GM19025 (cell line): Measurements from ENCODE around the gene ABCA7.

ENCODE experiments used
- ATAC-seq: cut with Tn5 transposase; IDR thresholded peaks from one replicate; pipeline ENCODE4 v1.9.1; 2021; ENCODE audit warnings: mild to moderate bottlenecking, low read depth, moderate library complexity; ENCODE audit not compliant: unreplicated experiment

The ABCA7 gene

DNA sequence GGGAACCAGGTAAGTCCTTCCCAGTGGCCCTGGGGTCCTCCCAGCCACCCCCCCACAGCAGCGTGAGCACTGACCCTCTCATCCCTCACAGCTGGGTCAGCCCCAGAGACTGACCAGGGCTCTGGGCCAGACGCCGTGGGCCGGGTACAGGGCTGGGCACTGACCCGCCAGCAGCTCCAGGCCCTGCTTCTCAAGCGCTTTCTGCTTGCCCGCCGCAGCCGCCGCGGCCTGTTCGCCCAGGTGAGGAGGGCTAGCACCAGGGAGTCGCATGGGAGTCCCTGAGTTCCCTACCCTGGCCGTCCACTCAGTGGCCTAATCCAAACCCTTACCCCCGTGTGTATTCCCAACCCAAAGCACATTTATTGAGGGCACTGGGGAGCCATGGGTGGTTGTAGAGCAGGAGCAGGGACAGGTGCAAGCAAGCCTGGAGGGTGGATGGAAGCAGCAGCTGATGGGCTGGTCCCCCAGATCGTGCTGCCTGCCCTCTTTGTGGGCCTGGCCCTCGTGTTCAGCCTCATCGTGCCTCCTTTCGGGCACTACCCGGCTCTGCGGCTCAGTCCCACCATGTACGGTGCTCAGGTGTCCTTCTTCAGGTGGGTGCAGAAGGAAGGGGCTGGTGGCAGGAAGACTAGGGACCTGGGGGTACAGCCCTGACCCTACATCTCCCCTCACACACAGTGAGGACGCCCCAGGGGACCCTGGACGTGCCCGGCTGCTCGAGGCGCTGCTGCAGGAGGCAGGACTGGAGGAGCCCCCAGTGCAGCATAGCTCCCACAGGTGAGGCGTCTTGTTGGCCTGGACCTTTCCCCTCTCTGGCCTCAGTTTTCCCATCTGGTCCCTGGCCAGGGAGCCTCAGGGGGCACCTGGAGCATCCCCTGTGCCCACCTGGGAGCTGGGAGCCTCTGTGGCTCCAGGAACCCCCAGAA is 14.5 kb downstream of the ABCA7 start:
- ATAC-seq: no peak

DNA sequence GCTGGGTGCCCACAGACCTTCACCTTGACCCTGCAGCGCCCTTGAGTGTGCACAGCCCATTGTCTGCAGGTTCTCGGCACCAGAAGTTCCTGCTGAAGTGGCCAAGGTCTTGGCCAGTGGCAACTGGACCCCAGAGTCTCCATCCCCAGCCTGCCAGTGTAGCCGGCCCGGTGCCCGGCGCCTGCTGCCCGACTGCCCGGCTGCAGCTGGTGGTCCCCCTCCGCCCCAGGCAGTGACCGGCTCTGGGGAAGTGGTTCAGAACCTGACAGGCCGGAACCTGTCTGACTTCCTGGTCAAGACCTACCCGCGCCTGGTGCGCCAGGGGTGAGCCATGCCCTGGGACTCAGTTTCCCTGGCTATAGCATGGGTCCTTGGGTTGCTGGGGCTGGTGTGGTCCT is 15.1 kb downstream of the ABCA7 start:
- ATAC-seq: no peak

DNA sequence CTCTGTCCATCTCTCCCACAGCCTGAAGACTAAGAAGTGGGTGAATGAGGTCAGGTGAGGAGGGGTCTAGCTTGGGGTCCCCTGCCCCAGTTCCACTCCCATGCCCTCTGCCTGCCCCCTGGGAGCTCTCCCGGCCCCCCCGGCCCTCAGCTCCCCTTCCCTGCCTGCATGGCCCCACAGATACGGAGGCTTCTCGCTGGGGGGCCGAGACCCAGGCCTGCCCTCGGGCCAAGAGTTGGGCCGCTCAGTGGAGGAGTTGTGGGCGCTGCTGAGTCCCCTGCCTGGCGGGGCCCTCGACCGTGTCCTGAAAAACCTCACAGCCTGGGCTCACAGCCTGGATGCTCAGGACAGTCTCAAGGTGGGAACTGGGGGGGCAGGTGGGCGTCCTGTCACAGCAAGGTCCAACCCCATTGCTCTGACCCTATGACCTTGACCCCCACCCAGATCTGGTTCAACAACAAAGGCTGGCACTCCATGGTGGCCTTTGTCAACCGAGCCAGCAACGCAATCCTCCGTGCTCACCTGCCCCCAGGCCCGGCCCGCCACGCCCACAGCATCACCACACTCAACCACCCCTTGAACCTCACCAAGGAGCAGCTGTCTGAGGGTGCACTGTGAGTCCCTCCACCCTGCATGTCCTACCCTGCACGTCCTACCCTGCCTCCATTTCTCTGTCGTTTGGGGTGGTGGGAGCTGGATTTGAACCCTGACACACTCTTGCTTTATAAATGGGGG is 16.1 kb downstream of the ABCA7 start:
- ATAC-seq: no peak

DNA sequence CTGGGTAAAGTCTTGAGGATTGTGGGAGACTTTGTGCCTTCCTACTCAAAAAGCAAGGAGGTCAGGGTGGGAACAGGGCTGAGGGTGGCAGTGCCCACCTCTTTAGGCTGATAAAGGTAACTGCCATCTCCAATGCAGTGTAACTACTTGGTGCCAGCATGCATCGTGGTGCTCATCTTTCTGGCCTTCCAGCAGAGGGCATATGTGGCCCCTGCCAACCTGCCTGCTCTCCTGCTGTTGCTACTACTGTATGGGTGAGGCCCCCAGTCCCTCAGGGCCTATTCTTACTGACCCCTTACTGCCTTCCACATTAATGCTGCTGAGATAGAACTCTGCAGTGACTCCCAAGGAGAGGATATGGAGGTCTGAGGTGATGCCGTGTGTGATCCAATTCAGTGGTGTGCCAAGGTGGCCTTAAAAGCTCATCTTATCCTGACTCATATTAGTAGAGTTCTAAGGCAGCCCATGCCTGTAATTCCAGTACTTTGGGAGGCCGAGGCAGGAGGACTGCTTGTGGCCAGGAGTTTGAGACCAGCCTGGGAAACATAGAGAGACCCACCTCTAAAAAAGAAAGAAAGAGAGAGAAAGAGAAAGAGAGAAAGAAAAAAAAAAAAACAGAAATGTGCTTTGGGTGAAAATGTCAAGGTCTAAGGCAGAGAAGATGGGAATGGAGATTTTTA is 17.4 kb downstream of the ABCA7 start:
- ATAC-seq: no peak

DNA sequence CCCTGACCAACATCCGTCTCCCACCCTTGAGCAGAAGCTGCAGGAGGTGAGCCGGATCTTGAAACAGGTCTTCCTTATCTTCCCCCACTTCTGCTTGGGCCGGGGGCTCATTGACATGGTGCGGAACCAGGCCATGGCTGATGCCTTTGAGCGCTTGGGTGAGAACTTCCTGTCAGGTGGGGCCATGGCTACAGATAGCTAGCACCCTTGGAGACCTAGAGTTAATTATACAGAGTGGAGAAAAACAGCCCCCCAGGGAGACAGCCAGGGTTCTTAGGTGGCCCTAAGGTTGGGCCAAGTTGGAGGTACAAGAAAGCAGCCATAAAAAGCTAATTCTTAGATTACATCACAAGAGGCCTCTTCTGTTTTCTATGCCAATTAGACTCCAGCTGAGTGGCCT is 18.2 kb downstream of the ABCA7 start:
- ATAC-seq: no peak

DNA sequence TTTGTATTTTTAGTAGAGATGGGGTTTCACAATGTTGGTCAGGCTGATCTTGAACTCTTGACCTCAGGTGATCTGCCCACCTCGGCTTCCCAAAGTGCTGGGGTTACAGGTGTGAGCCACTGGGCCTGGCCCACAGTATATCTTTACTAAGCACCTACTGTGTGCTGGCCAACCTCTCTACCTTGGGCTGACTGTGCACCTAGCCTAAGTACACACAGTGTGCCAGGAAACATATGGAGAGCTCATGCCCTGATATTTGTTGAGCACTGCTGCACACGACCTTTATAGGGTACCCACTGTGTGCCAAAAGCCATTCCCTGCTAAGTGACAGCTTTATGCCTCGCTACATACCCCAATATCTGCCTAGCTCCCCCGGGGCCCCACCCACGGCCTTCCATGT is 20.8 kb downstream of the ABCA7 start:
- ATAC-seq: no peak

DNA sequence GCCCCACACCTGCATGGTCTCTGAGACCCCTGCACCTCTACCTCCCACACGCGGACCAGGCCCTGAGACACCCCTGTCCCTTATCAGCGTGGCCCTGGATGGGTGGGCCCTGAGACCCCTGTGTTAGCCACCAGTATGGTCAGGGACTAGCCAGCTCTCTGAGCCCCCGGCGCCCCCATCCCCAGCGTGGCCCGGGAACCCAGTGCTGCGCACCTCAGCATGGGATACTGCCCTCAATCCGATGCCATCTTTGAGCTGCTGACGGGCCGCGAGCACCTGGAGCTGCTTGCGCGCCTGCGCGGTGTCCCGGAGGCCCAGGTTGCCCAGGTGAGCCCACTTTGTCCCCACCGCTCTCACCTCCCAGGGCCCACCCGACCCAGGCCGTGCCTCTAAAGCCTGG is 22.1 kb downstream of the ABCA7 start:
- ATAC-seq: no peak

DNA sequence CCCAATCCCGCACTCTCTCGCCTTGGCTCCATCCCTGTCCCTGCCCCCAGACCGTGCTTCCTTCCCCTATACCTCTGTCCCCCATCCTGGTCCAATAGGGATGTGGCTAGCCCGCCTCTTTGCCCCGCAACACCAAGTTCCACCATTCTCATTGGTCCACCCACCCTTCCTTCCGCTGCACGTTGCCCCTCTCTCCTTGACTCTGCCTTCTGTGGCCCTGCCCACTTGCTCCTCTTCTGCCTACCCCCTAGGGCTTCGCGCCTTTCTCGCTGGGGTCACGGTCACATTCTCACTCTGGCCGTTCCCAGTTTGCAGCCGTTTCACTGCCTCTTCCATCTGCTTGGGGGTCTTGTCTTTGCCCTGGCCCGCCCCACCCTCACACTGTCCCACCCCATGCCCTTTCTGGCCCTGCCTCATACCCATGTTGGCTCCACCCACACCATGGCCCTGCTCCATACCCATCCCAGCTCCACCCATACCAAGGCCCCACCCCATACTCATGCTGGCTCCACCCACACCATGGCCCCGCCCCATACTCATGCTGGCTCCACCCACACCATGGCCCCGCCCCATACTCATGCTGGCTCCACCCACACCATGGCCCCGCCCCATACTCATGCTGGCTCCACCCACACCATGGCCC is 22.6 kb downstream of the ABCA7 start:
- no peak for ATAC-seq

DNA sequence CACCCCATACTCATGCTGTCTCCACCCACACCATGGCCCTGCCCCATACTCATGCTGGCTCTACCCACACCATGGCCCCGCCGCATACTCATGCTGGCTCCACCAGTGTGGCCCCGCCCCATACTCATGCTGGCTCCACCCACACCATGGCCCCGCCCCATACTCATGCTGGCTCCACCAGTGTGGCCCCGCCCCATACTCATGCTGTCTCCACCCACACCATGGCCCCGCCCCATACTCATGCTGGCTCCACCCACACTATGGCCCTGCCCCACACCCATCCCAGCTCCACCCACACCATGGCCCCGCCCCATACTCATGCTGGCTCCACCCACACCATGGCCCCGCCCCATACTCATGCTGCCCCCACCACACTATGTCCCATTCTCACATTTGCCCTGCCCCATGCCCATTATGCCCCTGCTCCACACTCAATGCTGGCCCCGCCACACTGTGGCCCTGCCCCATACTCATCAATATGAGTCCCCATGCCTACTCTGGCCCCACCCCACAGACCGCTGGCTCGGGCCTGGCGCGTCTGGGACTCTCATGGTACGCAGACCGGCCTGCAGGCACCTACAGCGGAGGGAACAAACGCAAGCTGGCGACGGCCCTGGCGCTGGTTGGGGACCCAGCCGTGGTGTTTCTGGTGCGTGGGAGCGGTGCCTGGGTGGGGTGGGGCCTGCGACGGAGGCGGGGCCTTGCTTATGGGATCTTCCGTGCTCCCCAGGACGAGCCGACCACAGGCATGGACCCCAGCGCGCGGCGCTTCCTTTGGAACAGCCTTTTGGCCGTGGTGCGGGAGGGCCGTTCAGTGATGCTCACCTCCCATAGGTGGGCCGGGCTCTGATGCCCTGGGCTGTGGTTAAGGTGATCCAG is 23.4 kb downstream of the ABCA7 start:
- ATAC-seq: no peak

DNA sequence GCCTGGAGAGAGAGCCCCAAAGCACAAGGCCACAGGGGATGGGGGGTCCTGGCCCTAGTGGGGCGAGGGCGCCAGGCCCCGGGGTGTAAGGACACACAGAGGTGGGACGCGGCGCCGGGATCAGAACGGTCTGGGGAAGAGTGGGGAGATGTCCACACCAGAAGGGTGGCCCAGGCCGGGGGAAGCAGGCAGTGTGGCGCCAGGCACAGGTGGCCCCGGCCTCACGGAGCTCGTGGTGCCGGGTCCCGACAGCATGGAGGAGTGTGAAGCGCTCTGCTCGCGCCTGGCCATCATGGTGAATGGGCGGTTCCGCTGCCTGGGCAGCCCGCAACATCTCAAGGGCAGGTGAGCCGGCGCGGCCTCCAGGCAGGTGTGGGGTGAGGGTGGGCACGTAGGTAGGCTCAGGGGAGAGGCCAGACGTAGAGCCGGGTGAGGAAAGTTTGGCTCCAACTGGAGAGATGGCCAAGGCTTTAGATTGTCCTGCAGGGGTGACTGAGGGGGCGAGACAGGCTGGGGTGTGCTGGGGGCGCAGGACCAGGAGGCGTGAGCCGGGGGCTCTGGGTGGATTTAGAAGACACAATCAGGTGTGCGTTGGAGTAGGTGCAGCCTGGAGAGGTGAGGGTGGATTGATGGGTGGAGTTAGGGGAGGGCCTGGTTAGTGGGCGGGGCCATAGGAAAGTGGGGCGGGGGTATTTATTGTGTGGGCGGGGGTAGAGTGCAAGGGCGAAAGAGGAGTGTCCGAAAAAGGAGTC is 24.2 kb downstream of the ABCA7 start:
- ATAC-seq: no peak

DNA sequence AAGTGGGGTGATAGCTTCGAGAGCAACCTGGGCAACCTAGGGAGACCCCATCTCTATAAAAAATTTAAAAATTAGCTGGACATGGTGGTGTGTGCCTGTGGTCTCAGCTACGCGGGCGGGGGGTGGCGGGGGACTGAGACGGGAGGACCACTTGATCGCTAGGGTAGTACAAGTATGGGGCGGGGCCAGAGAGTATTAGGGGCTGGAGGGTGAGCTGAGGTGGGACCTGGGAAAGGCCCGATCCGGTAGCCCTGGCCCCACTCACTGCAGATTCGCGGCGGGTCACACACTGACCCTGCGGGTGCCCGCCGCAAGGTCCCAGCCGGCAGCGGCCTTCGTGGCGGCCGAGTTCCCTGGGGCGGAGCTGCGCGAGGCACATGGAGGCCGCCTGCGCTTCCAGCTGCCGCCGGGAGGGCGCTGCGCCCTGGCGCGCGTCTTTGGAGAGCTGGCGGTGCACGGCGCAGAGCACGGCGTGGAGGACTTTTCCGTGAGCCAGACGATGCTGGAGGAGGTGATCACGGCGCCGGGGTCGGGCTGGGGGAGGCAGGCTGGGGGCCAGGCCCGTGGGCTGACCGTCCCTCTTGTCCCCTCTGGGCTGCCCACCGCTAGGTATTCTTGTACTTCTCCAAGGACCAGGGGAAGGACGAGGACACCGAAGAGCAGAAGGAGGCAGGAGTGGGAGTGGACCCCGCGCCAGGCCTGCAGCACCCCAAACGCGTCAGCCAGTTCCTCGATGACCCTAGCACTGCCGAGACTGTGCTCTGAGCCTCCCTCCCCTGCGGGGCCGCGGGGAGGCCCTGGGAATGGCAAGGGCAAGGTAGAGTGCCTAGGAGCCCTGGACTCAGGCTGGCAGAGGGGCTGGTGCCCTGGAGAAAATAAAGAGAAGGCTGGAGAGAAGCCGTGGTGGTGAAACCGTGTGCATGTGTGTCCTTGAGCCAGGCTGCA is 25.0 kb downstream of the ABCA7 start:
- peak; percentile 37 for ATAC-seq

DNA sequence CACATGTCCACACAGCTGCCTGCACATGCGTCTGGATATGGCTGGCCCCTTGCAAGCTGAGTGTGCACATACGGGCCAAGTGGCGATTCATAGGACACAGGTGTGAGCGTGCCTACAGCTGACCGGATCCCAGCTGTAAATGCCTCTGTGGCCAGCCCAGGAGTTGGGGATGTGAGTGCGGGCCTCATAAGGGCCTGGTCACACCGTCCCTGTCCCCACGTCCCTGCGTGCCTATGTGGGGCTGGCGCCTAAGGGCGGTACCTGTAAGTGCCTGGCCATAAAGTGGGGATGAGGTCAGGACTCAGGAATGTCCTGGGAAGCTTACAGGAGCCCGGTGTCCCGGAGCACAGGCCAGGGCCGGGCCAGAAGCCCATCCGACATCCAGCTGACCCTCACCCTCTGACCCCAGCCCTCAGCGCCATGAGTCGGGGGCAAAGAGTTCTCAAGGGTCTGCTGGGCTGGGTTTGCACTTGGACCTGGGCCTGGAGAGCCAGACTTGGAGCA is 25.8 kb downstream of the ABCA7 start:
- ATAC-seq: no peak

DNA sequence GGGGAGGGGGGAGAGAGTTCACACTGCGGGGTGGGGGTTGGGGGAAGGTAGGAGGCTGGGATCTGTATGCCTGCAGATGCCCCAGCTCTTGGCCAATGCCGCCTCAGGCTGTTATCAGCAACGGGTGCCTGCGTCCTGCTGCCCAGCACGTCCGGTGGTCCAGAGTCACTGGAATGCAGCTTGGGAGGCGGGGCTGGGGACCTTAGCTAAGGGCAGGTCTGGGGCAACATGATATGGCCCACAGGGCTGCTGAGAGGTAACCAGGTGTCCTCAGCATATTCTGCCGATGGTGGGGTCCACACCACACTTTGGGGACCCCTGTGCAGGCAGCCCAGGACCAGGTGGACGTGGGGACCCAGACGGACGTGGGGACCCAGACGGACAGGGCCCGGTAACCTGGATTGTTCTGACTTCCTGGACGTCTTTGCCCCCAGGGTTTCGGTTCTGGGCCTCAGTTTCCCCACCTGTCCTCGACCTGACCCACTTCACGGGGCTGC is 26.4 kb downstream of the ABCA7 start:
- ATAC-seq: no peak

DNA sequence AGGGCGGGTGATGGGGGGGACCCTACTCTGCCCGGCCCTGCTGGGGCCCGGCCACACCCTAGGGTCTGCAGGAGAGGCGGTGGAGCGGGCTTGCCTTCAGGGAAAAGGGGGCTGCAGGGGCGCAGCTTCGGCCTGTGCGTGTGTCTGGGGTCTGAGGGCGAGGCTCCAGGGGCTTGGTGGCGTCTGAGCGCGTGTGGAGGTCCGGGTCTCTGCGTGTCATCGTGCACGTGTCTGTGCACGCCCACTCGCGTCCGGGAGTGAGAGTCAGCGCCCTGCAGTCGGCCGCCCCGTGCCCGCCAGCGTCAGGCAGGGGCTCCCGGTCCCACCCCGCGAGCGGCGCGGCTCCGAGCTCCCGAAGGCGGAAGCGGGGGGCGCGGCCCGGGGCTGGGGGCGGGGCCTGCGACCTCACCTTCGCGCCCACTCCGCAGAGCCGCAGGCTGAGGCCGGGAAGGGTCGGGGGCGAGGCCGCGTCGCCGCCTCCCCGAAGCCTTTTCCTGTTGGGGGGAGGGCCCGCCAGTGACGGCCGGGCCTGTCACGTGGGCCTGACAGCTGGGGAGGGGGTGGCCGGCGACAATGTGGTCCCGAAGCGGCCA is 26.9 kb downstream of the ABCA7 start, which contains the start of gene ARHGAP45:
Gene ARHGAP45, plus strand, starts transcription at position 420 of the 593 bp plus-strand sequence. CDS start 239 bp downstream, outside the sequence.
- ATAC-seq: peak; percentile 38

DNA sequence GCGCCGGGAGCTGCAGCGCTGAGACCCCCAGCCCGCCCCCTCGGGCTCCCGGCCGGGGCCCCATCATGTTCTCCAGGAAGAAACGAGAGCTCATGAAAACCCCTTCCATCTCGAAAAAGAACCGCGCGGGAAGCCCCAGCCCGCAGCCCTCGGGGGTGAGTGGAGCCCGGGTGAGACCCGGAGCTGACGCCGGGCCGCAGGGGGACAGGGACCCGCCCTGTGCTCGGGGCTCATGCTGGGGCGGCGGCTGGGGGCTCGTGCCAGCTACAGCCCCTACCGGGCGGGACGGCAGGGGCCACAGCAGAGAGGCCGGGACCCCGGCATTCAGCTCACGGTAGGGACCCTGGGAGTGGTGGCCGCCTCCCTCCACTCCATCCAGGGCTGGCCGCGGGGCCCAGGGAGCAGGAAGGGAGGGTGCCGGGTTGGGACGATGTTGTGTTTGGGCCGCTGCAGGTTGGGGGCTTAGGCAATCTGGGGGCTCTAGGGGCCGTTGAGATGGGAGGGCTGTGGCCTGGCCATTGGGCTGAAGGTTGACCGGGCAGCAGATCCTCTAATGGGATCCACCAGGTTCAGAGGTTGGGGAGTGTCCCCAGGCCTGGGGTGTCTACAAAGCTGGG is 27.5 kb downstream of the ABCA7 start:
- peak; percentile 7 for ATAC-seq
